Hepatocyte (in vitro differentiated cells): ENCODE results near the gene GRID2. TPM values are rescaled to one million over a fixed set of nuclear protein-coding genes. Genes with fewer than 3 reads are reported as not detected.

Experiments
- DNase-seq: peaks from one replicate; pipeline ENCODE4 v3.0.0-alpha.2; 2016; ENCODE audit warnings: low spot score
- H2AFZ ChIP-seq: fragments of 200-600 bp; sonication (generic); 2 replicates; pipeline ENCODE4 v1.6.0; 2016; ENCODE audit warnings: antibody characterized with exemption, mild to moderate bottlenecking
- H3K27ac ChIP-seq: fragments of 200-600 bp; sonication (generic); 2 replicates; pipeline ENCODE4 v1.5.1; 2016; ENCODE audit warnings: mild to moderate bottlenecking
- H3K27me3 ChIP-seq: fragments of 200-600 bp; sonication (generic); 2 replicates; pipeline ENCODE4 v1.6.1; 2016
- H3K36me3 ChIP-seq: fragments of 200-600 bp; sonication (generic); replicated peaks from 2 replicates; pipeline ENCODE4 v1.5.1; 2016; ENCODE audit warnings: low read depth; ENCODE audit not compliant: insufficient read depth
- H3K4me1 ChIP-seq: fragments of 200-600 bp; sonication (generic); 2 replicates; pipeline ENCODE4 v1.5.1; 2016; ENCODE audit warnings: mild to moderate bottlenecking, moderate library complexity; ENCODE audit not compliant: insufficient read depth
- H3K4me2 ChIP-seq: fragments of 200-600 bp; sonication (generic); 2 replicates; pipeline ENCODE4 v1.6.0; 2016
- H3K4me3 ChIP-seq: fragments of 200-600 bp; sonication (generic); 2 replicates; pipeline ENCODE4 v1.5.1; 2016; ENCODE audit warnings: mild to moderate bottlenecking
- H3K79me2 ChIP-seq: fragments of 200-600 bp; sonication (generic); 2 replicates; pipeline ENCODE4 v1.6.0; 2017; ENCODE audit warnings: mild to moderate bottlenecking
- H3K9me2 ChIP-seq: fragments of 200-600 bp; sonication (generic); replicated peaks from 2 replicates; pipeline ENCODE4 v1.6.0; 2017; ENCODE audit warnings: mild to moderate bottlenecking; ENCODE audit not compliant: insufficient read depth
- H3K9me3 ChIP-seq: fragments of 200-600 bp; sonication (generic); 2 replicates; pipeline ENCODE4 v1.5.1; 2016; ENCODE audit warnings: low read depth, mild to moderate bottlenecking
- H4K20me1 ChIP-seq: fragments of 200-600 bp; sonication (generic); 2 replicates; pipeline ENCODE4 v1.6.0; 2016; ENCODE audit warnings: mild to moderate bottlenecking; ENCODE audit not compliant: insufficient read depth, poor library complexity, severe bottlenecking
- CTCF ChIP-seq: fragments of 200-600 bp; sonication (generic); IDR thresholded peaks from 2 replicates; pipeline ENCODE4 v1.5.1; 2016; ENCODE audit warnings: antibody characterized with exemption, mild to moderate bottlenecking; ENCODE audit not compliant: poor library complexity
- EZH2 ChIP-seq: fragments of 200-600 bp; sonication (generic); IDR thresholded peaks from 2 replicates; pipeline ENCODE4 v1.6.1; 2016; ENCODE audit warnings: antibody characterized with exemption, mild to moderate bottlenecking, borderline replicate concordance
- EZH2phosphoT487 ChIP-seq: fragments of 200-600 bp; sonication (generic); IDR thresholded peaks from one replicate; pipeline ENCODE4 v1.6.1; 2018; ENCODE audit warnings: antibody characterized with exemption, mild to moderate bottlenecking, low read depth, moderate library complexity; ENCODE audit not compliant: unreplicated experiment, severe bottlenecking
- WGBS: methylation state at CpG from one replicate; pipeline ENCODE4 v1.1.6; 2016; ENCODE audit warnings: low lambda C conversion rate; ENCODE audit errors: missing lambda C conversion rate; 5-methylcytosine and 5-hydroxymethylcytosine counted together
- polyA plus RNA-seq: library from polyadenylated mRNA; unstranded; fragments of >200 nt; fragmentation: Nextera tagmentation; extraction: Ambion mirVana; gene quantifications from 2 replicates; pipeline ENCODE4 v1.2.1, GENCODE V29; 2016
- total RNA-seq: library from RNA; depleted of rRNA; stranded (reverse); fragments of >200 nt; gene quantifications from 2 replicates; pipeline ENCODE4 v1.2.3, GENCODE V29; 2014

Gene GRID2
- total and polyA plus RNA-seq, 2 experiments from 2014 or later = 0.53 to 3.5 TPM

- Histone ChIP-seq H3K36me3 (no peaks in the 10 kb centered on the region), H3K9me2 (no peaks in the 10 kb centered on the region), H3K4me2 (no peak overlapping the region), H3K27me3 (no peaks in the 10 kb centered on the region), H3K27ac (no peak overlapping the region), H3K4me1 (no peaks in the 10 kb centered on the region), H3K79me2 (no peaks in the 10 kb centered on the region), H2AFZ (no peak overlapping the region), H3K4me3 (no peak overlapping the region), H3K9me3 (no peaks in the 10 kb centered on the region), H4K20me1 (no peaks in the 10 kb centered on the region)
- peak; percentile 20 for DNase-seq
- TF ChIP-seq CTCF = no peak
- no peak for TF ChIP-seq EZH2phosphoT487
- no peak for TF ChIP-seq EZH2
Measured at GRCh38 chr4:93646233-93646930, 1342.6 kb downstream of the GRID2 start.

- H3K9me2 ChIP-seq = no peaks in the 10 kb centered on the region
- H3K9me3 ChIP-seq = no peaks in the 10 kb centered on the region
- no peak for DNase-seq
- no peak overlapping the region for H3K4me2 ChIP-seq
- no peaks in the 10 kb centered on the region for H3K36me3 ChIP-seq
- TF ChIP-seq EZH2 = no peak
- no peak for TF ChIP-seq CTCF
- TF ChIP-seq EZH2phosphoT487 = no peak
- H3K4me3 ChIP-seq = no peak overlapping the region
- H3K27ac ChIP-seq = no peak overlapping the region
- no peak overlapping the region for H2AFZ ChIP-seq
- H3K27me3 ChIP-seq = no peaks in the 10 kb centered on the region
- H3K79me2 ChIP-seq = no peaks in the 10 kb centered on the region
- WGBS = 92% methylated on average over 3 of the region's 3 CpGs
- H3K4me1 ChIP-seq = no peaks in the 10 kb centered on the region
- no peaks in the 10 kb centered on the region for H4K20me1 ChIP-seq
Measured at GRCh38 chr4:93648258-93648657, 1344.5 kb downstream of the GRID2 start.

GRCh38 chr4:93649828-93650227 is 1346.1 kb downstream of the GRID2 start:
- no peaks in the 10 kb centered on the region for H3K9me2 ChIP-seq
- H4K20me1 ChIP-seq = no peaks in the 10 kb centered on the region
- no peak overlapping the region for H2AFZ ChIP-seq
- H3K36me3 ChIP-seq = no peaks in the 10 kb centered on the region
- H3K27ac ChIP-seq = no peak overlapping the region
- H3K79me2 ChIP-seq = no peaks in the 10 kb centered on the region
- DNase-seq = no peak
- TF ChIP-seq EZH2phosphoT487 (no peak), EZH2 (no peak)
- H3K4me3 ChIP-seq = no peak overlapping the region
- H3K9me3 ChIP-seq = no peaks in the 10 kb centered on the region
- no peak overlapping the region for H3K4me2 ChIP-seq
- no peaks in the 10 kb centered on the region for H3K27me3 ChIP-seq
- H3K4me1 ChIP-seq = no peaks in the 10 kb centered on the region

- Histone ChIP-seq H3K9me2 (no peaks in the 10 kb centered on the region), H2AFZ (no peak overlapping the region), H3K4me3 (no peak overlapping the region), H3K36me3 (no peaks in the 10 kb centered on the region), H3K79me2 (no peaks in the 10 kb centered on the region), H3K9me3 (no peaks in the 10 kb centered on the region), H3K4me2 (no peak overlapping the region), H3K27me3 (no peaks in the 10 kb centered on the region), H3K4me1 (no peaks in the 10 kb centered on the region), H3K27ac (no peak overlapping the region), H4K20me1 (no peaks in the 10 kb centered on the region)
- no peak for DNase-seq
- WGBS = 80% methylated on average over 1 of the region's 1 CpG
- TF ChIP-seq EZH2 = no peak
- no peak for TF ChIP-seq CTCF
- no peak for TF ChIP-seq EZH2phosphoT487
Measured at GRCh38 chr4:93654211-93654610, 1350.4 kb downstream of the GRID2 start.
